Calu3 (cell line): ENCODE measurements around the gene CPA4. TPM values are rescaled to one million over a fixed set of nuclear protein-coding genes. Genes with fewer than 3 reads are reported as not detected.

Experiments
- BruUV-seq: library from RNA; stranded (reverse); fragments of 400-500 nt; replicated peaks from 2 replicates; lab custom pipeline; 2021; lab: Mats Ljungman, UMichigan
- CTCF ChIA-PET: fragments of 300-600 bp; sonication (Branson Sonifier 250); formaldehyde crosslinking; loops from one replicate; lab custom pipeline; 2022; ENCODE audit warnings: antibody characterized with exemption; lab: Charles Lee
- DNase-seq: peaks from one replicate; pipeline ENCODE4 v3.0.0; 2022
- H3K27ac Mint-ChIP-seq: one replicate; pipeline ENCODE4 v1.8.0; 2022; ENCODE audit warnings: mixed read lengths; ENCODE audit not compliant: unreplicated experiment
- H3K27me3 Mint-ChIP-seq: one replicate; pipeline ENCODE4 v1.8.0; 2022; ENCODE audit warnings: mixed read lengths; ENCODE audit not compliant: unreplicated experiment
- H3K36me3 Mint-ChIP-seq: one replicate; pipeline ENCODE4 v1.8.0; 2022; ENCODE audit warnings: mild to moderate bottlenecking, moderate library complexity, mixed read lengths; ENCODE audit not compliant: insufficient read depth, unreplicated experiment
- H3K4me1 Mint-ChIP-seq: one replicate; pipeline ENCODE4 v1.8.0; 2022; ENCODE audit warnings: mild to moderate bottlenecking, low read depth, mixed read lengths; ENCODE audit not compliant: unreplicated experiment
- H3K4me3 Mint-ChIP-seq: one replicate; pipeline ENCODE4 v1.8.0; 2022; ENCODE audit warnings: mild to moderate bottlenecking, low read depth, moderate library complexity, mixed read lengths; ENCODE audit not compliant: unreplicated experiment
- H3K9me3 Mint-ChIP-seq: one replicate; pipeline ENCODE4 v1.8.0; 2022; ENCODE audit warnings: low read depth, mixed read lengths; ENCODE audit not compliant: unreplicated experiment
- intact Hi-C: fragments of 100-400 bp; cut with micrococcal nuclease; formaldehyde crosslinking; loops from one replicate; pipeline ENCODE4 v1.10.0; 2022; ENCODE audit not compliant: unreplicated experiment
- total RNA-seq: library from RNA; stranded (reverse); gene quantifications from 2 replicates; pipeline ENCODE4 v1.2.3, GENCODE V29; 2022
- TF ChIP-seq, protein P1 (sequence below): fragments of 200-600 bp; IDR thresholded peaks from one replicate; pipeline ENCODE4 v1.8.0; 2022; ENCODE audit warnings: antibody characterized with exemption; ENCODE audit not compliant: unreplicated experiment

Gene CPA4
- total RNA-seq, 1 experiment from 2014 or later = not detected

DNA sequence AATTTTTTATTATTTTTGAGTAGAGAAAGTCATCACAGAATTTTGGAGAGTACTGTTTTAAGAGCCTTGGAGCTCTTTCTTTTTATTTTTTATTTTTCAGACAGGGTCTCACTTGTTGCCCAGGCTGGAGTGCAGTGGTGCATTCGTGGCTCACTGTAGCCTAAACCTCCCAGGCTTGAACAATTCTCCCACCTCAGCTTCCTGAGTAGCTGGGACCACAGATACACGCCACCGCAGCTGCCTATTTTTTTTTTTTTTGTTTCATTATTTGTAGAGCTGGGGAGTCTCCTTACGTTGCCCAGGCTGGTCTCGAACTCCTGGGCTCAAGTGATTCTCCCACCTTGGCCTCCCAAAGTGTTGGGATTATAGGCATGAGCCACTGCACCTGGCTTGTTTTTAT is 10.6 kb downstream of the CPA4 start:
- no peaks in the 10 kb centered on the region for H3K9me3 Mint-ChIP-seq
- H3K27ac Mint-ChIP-seq = no peak overlapping the region
- no peak for DNase-seq
- H3K4me1 Mint-ChIP-seq = no peaks in the 10 kb centered on the region
- no TSS peak for BruUV-seq
- no peak overlapping the region for H3K4me3 Mint-ChIP-seq
- intact Hi-C loops = no loop called here
- CTCF ChIA-PET = interaction anchor here (0.6 kb wide), 1 partner anchor 24 kb away, joined by 5 read pairs; no protein-coding TSS in a partner anchor
- TF ChIP-seq, protein P1, sequence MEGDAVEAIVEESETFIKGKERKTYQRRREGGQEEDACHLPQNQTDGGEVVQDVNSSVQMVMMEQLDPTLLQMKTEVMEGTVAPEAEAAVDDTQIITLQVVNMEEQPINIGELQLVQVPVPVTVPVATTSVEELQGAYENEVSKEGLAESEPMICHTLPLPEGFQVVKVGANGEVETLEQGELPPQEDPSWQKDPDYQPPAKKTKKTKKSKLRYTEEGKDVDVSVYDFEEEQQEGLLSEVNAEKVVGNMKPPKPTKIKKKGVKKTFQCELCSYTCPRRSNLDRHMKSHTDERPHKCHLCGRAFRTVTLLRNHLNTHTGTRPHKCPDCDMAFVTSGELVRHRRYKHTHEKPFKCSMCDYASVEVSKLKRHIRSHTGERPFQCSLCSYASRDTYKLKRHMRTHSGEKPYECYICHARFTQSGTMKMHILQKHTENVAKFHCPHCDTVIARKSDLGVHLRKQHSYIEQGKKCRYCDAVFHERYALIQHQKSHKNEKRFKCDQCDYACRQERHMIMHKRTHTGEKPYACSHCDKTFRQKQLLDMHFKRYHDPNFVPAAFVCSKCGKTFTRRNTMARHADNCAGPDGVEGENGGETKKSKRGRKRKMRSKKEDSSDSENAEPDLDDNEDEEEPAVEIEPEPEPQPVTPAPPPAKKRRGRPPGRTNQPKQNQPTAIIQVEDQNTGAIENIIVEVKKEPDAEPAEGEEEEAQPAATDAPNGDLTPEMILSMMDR = no peak
- H3K27me3 Mint-ChIP-seq = peaks cover 43% of the 10 kb centered on the region
- no peaks in the 10 kb centered on the region for H3K36me3 Mint-ChIP-seq

DNA sequence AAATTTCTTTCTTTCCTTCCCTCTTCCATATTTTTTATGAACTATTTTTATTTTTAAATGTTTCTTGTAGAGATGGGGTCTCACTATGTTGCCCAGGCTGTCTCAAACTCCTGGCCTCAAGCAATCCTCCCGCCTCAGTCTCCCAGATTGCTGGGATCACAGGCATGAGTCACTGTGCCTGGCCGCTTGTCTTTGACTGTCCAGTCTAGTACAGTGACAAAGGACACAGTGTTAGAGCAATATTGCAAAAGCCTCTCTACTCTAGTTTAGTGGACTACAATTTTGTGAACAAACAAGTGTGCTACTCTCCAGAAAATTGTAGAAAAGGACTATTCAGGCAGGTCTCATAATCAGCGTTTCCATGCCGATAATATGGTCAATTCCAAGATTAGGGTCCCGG is 11.0 kb downstream of the CPA4 start:
- Mint-ChIP-seq H3K4me3 (no peak overlapping the region), H3K9me3 (no peaks in the 10 kb centered on the region), H3K27ac (no peak overlapping the region), H3K36me3 (no peaks in the 10 kb centered on the region), H3K27me3 (peaks cover 43% of the 10 kb centered on the region), H3K4me1 (no peaks in the 10 kb centered on the region)
- intact Hi-C loops = no loop called here
- TF ChIP-seq, protein P1 = no peak
- CTCF ChIA-PET = interaction anchor here (0.6 kb wide), 1 partner anchor 23 kb away, joined by 5 read pairs; no protein-coding TSS in a partner anchor
- peak; percentile 1 for DNase-seq
- no TSS peak for BruUV-seq

DNA sequence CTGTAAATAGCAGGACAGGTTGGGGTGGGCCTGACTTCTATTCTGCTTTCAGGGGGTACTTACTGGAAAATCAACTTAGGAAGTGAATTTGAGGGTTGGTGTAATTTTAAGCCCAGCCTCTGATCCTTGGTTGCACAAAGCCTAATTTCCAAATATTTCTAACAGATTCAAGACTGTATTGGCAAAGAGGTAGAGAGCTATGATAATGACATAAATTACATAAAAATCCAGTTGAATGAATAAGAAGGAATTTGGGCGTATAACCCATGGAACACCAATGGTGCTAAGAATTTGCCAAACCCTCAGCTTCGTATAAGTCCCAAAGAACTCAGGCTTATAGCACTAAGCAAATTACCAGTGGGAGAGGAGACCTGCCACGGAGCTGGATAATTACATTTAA is 11.9 kb downstream of the CPA4 start:
- Mint-ChIP-seq H3K4me1 (no peaks in the 10 kb centered on the region), H3K9me3 (no peaks in the 10 kb centered on the region), H3K4me3 (no peak overlapping the region), H3K36me3 (no peaks in the 10 kb centered on the region), H3K27ac (no peak overlapping the region), H3K27me3 (peaks cover 43% of the 10 kb centered on the region)
- intact Hi-C loops = no loop called here
- CTCF ChIA-PET = no interaction called here
- no TSS peak for BruUV-seq
- TF ChIP-seq, protein P1 = no peak
- DNase-seq = no peak

DNA sequence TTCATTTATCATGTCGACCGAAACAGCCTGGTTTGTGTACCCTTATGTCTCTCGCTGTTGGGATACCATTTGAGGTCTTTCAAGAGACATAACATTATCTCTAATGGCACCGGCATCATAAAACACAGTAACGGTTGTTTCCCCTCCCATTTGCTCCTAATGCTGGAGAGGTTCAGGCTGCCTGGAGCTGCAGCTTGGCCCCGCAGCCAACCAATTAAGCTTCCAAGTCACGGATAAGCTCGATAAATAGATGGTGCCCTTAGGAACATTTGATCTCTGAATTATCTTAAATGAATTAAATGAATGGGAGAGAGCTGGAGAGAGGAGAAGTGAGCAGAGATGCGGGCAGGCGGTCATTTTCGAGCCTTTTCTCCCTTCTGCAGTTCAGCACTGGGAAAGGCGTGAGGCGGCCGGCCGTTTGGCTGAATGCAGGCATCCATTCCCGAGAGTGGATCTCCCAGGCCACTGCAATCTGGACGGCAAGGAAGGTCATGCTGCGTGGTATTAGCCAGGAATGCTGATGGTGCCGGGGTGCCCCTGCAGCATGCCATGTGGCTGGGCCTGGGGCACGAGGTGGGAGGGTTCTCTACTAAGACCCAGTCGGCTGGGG is 12.6 kb downstream of the CPA4 start:
- CTCF ChIA-PET = no interaction called here
- TF ChIP-seq, protein P1 = no peak
- H3K4me3 Mint-ChIP-seq = no peak overlapping the region
- peaks cover 39% of the 10 kb centered on the region for H3K27me3 Mint-ChIP-seq
- no peaks in the 10 kb centered on the region for H3K9me3 Mint-ChIP-seq
- no peaks in the 10 kb centered on the region for H3K36me3 Mint-ChIP-seq
- no TSS peak for BruUV-seq
- no peak for DNase-seq
- H3K27ac Mint-ChIP-seq = no peak overlapping the region
- intact Hi-C loops = no loop called here
- no peaks in the 10 kb centered on the region for H3K4me1 Mint-ChIP-seq
